Tongue (tissue), 2 donors: ENCODE data around the gene RAMP3. TPM values are rescaled to one million over a fixed set of nuclear protein-coding genes. Genes with fewer than 3 reads are reported as not detected.

Experiments used
- DNase-seq: peaks from one replicate; pipeline ENCODE4 v3.0.0-alpha.2; 2015
- total RNA-seq: library from RNA; depleted of rRNA; stranded (reverse); fragments of >200 nt; gene quantifications from one replicate; pipeline ENCODE4 v1.2.3, GENCODE V29; 2014

RAMP3 gene
- total RNA-seq, 1 donor from 2014 or later: 8.8 TPM

DNA sequence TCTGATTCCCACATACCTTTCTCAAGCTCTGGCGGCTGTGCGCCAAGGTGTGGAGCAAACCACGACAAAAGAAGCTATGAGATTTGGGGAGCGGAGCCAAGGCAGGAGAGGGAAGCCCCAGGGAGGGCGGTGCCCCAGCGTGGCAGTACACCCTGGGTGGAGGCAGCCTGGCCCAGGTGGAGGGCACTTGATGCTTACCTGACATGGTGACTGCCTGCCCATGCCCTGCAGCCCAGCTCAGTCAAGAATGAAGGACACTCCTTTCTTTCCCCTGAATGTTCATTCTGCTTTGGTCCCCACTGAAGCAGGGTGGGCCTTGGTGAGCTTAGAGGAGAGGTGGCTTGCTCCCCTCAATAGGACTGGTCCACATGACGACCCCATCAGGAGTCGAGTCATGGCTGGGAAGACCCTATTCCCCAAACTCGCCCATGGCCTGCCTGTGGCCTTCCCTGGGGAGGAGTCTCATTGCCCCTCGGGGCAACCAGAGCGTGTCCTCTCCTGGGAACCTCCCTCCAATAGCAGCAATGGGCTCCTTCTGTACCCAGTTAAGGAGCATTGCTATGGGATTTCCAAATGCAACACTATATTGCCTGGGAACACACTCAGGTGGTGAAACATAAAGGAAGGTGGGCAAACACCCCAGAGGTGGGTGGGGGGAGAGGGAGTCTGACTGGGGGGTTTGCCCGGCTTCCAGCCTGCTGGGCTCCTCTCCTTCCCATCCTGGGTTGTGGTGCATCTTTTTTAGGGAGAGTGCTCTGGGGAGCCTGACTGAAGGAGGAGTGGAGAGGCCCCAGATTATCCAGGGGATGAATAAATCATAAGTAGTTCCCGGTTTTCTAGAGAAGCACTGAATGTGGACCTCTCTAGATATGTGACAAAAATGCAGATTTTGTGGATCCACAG, 22.7 kb downstream of the RAMP3 start:
- DNase-seq: no peak

GRCh38 chr7:45181286-45181960, 23.8 kb downstream of the RAMP3 start:
- no peak for DNase-seq

DNA sequence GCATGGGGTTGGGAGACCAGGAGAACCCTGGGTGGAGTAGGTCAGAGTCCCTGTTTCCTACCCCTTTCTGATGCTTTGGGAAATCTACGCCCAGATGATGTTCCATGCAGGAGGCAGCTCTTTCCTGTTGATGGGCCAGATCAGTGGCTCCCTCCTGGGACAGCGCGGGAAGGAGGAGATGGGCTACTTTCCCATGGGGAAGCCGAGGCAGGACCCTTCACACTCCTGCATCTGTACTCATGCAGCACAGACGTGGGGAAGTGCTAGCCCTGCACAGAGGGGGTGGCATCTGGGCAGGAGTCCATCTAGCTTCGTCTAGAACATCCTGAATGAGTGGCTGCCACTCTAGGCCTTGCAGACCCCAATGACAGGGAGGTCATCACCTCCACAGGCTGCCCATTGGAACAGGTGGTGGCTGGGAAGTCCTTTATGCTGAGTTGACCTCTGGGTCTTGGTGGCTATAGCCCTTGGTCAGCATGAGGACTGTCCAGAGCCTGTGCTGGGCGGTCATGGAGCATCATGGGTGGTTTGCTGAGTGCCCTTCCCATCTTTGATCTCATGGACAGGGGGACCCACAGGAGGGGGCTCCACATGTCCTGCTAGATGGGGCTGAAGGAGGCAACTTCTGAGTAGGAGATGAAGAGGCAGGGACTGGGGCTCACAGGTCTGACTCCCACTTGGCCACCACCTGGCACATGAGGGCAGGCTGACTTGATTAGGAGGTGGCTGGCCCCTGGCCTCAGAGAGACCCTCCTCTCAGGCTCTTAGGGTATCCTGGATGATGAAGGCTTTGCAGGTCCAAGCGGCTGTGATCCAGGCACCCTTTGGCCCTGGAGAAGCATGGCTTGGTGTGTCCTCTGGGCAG, 24.6 kb downstream of the RAMP3 start:
- DNase-seq: no peak

DNA sequence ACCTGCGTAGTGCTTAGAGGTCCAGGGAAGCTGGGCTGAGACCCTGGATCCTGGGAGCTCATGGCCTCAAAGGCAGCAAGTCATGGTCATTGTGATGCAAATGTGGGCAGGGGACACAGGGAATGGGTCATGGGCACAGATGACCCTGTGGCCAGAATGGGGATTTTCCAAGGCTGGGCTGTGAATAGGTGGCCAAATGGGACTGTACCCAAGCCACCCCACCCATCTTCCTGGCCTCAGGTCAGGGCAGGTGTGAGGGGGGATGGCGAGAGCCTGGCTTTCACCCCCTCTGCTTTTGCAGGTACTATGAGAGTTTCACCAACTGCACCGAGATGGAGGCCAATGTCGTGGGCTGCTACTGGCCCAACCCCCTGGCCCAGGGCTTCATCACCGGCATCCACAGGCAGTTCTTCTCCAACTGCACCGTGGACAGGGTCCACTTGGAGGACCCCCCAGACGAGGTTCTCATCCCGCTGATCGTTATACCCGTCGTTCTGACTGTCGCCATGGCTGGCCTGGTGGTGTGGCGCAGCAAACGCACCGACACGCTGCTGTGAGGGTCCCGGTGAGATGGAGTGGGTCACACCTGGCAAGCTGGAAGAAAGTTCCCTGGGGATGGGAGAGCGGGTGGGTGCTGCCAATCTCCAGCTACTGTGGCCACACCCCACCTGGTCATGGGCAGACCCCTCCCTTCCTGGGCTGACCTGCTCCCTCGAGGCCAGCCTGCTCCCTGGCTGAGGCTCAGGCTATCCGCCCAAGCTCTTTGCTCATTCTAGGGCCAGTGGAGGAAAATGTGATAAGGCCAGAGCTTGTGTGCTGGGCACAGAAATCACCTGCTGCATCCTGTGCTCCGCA, 25.5 kb downstream of the RAMP3 start:
- DNase-seq: no peak

DNA sequence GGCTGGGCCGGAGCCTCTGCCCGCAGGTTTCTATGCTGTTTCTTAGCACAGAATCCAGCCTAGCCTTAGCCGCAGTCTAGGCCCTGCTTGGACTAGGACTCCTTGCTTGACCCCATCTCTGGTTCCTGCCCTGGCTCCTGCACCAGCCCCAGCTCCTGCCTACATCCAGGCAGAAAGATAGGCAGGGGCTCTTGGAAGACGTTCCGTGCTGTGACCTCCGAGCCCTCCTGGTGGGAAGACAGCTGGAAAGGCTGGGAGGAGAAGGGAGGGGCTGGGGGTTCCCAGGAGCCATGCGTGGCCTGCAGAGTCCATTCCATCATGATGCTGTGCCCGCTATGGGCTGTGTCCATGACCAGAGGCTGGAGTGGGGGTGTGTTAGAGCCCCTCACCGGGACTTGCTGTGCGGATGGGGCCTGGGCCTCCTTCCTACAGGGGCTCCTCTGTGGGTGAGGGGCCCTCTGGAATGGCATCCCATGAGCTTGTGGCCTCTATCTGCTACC, 26.2 kb downstream of the RAMP3 start:
- DNase-seq: no peak

DNA sequence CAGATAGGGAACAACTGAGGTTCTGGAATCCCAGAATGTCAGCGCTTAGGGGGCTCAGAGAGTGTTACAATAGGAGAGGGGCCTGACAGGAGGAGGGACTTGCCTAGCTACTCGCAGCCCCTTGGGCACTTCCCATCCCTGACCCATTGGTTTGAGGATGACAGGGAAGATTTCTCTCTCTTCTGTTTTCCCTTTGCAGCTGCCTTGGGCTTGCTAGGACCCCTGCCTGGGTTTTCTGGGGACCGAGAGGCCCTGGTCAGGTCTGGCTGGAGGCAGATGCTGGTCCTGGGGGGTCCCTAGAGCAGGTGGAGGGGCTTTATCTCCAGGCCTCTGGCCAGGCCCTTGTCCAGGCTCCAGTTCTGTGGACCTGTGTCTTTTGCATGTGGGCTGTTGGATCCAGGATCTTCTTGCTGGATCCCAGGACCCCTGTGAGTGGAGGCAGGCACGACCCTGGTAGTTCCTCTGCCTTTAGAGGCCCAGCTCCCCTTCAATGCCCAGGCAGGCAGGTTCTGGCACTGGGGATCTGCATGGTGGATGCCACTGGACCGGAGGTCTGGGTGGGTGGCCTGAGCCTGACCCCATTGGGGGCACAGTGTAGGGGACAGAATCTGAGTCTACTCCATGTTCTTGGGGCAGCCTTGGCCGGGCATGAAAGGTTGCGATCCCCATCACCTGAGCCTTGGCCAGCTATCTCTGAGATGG, 26.9 kb downstream of the RAMP3 start:
- DNase-seq: no peak

- DNase-seq: no peak
Observed at GRCh38 chr7:45185028-45185863, 27.7 kb downstream of the RAMP3 start.

DNA sequence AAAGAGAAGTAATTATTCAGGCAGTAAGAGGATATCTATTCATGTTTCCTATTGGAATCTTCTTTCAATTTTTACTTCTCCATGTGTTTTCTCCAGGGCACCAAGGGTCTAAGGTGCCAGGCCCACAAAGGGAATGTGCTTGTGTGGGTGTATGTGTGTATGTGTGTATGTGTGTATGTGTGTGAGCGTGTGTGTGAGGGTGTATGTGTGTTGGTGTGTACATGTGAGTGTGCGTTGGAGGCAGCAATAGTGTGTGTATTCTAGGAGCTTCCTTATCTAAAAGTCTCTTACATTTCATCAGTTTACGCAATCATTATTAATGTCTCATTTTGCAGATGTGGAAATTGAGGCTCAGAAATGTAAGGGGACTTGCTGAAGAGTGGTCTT, 28.3 kb downstream of the RAMP3 start:
- no peak for DNase-seq

- no peak for DNase-seq
Observed at GRCh38 chr7:45186261-45186813, 28.7 kb downstream of the RAMP3 start.

- DNase-seq: no peak
Observed at GRCh38 chr7:45187089-45187945, 29.7 kb downstream of the RAMP3 start.

- no peak for DNase-seq
Observed at GRCh38 chr7:45187946-45188411, 30.4 kb downstream of the RAMP3 start.

DNA sequence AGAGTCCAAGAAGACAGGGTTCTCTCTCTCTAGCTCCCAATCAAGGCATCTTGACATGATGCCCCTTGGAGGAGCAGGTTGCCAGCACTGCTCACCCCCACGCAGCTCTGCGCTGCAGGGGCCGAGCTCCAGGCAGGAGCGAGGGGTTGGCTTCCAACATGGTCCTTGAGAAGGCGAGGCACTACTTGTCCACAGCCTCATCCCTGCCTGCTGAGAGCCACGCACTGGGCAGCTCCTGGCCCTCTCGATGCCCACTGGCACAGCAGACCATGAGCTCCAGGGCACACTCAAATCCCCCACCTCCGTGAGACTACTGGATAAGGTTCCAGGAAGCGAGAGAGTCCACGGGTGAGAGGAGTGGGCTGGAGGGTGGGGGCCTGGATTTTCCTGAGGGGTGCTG, 31.1 kb downstream of the RAMP3 start:
- no peak for DNase-seq

- DNase-seq: no peak
Observed at GRCh38 chr7:45189151-45189970, 31.8 kb downstream of the RAMP3 start.

- no peak for DNase-seq
Observed at GRCh38 chr7:45190406-45191165, 33.0 kb downstream of the RAMP3 start.

- no peak for DNase-seq
Observed at GRCh38 chr7:45191396-45191795, 33.8 kb downstream of the RAMP3 start.

DNA sequence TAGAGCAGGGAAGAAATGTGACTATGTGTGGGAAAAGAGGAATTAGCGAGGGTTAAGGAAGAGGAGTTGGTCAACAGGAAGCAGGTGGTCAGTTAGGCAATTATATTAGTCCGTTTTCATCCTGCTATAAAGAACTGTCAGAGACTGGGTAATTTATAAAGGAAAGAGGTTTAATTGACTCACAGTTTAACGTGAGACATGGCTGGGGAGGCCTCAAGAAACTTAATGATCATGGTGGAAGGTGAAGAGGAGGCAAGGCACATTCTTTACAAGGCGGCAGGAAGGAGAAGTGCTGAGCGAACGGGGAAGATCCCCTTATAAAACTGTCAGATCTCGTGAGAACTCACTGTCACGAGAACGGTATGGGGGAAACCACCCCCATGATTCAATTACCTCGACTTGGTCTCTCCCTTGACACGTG, 35.0 kb downstream of the RAMP3 start:
- DNase-seq: no peak

DNA sequence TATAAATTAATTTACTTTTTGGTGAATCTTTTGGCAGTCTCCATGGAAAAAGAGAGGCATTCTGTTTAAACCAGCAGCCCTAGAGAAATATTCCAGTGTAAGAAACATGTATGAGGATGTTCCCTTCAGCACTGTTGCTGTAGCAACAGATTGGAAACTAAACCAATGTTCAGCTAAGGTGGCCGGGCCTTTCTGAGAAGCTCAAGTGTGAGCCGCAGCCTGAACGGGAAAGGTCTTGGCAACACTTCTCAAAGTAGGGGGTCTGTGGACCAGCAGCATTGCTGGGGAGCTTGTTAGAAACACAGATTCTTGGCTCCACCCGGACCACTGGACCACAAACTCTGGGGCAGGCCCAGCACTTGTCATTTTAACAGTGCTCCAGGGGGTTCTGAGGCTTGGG, 36.2 kb downstream of the RAMP3 start:
- peak; percentile 3 for DNase-seq
